GM12891 (cell line): ENCODE measurements around the gene CNTLN.

Source experiments
- DNase-seq: peaks from one replicate; pipeline ENCODE4 v3.0.0; 2011; ENCODE audit warnings: low spot score; ENCODE audit not compliant: insufficient read length
- FAIRE-seq: peaks from 2 replicates; lab custom pipeline; 2011; peaks lifted over from hg19 to GRCh38; lab: Jason Lieb, UNC
- PAX5 ChIP-seq: IDR thresholded peaks from 2 replicates; pipeline ENCODE4 v1.6.1; 2011; ENCODE audit warnings: low read length, moderate library complexity, mild to moderate bottlenecking; ENCODE audit not compliant: insufficient read depth, severe bottlenecking
- POLR2A ChIP-seq: IDR thresholded peaks from 2 replicates; pipeline ENCODE4 v1.6.1; 2011; ENCODE audit warnings: low read depth, low read length, control low read depth
- POLR2AphosphoS5 ChIP-seq: IDR thresholded peaks from 2 replicates; pipeline ENCODE4 v1.6.1; 2011; ENCODE audit warnings: low read depth, low read length, control low read depth
- POU2F2 ChIP-seq: IDR thresholded peaks from 2 replicates; pipeline ENCODE4 v1.6.1; 2011; ENCODE audit warnings: low read depth, mild to moderate bottlenecking, control low read depth, low read length, moderate library complexity
- SPI1 ChIP-seq: IDR thresholded peaks from 2 replicates; pipeline ENCODE4 v1.6.1; 2011; ENCODE audit warnings: low read depth, low read length, control low read depth
- TAF1 ChIP-seq: IDR thresholded peaks from 2 replicates; pipeline ENCODE4 v1.6.1; 2011; ENCODE audit warnings: low read depth, low read length, control low read depth

The CNTLN gene

DNA sequence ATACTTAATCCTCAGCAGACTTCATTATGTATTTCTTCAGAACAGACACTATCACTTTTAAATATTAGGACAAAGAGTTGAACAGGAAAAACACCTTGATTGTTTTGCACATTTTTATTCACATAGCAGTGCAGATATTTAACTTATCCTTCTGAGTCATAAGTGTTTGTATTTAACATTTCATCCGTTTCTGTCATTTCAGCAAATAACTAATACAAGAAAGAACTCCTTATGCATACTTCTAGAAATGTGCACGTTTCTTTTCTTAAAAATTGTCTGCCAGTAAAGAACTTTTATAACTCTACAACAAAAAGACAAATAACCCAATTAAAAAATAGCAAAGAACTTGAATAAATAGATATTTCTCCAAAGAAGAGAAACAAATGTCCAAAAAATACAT, 3.3 kb upstream of the CNTLN start:
- DNase-seq (no peak), FAIRE-seq (no peak)
- TF ChIP-seq POU2F2 (no peak), PAX5 (no peak), POLR2AphosphoS5 (no peak), SPI1 (no peak), POLR2A (no peak), TAF1 (no peak)

DNA sequence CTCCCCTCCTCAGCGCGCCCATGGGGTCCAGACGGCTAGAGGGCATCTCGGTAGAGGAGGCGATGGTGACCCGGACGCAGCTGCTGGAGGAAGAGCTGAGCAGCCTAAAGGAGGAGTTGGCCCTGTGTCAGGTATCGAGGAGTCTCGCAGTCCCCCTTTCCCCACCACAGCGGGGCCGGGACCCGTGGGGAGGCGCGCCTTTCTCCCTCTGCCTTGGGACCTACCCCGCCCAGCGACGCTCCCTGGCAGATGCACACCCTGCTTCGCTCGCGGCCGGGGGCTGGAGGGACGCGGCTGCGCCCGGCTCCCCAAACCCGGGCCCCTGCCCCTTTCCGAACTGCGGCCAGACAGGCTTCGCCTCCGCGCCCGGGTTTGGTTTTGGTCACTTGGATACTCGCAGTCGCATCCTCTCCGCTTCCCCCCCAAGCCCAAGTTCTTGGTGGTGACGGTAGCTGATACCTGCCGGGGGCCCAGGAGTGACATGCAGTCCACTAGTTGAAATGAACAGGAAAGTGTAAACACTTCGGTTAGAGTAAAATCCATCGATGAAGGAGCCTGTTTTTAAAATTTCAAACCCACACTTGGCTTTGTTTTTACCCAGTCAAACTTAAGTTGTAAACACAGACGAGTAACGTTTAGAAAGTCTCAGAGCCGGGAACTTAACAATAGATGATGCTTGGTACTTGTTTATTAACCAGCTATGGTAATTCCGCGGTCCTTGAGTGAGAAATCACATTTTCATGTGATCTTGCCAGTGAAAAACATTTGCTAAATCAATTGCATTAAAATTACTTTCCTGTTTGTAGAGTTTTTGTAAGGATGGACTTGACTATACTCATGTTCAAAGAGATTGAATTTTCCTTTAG, 688 bp downstream of the CNTLN start:
- FAIRE-seq (peak; percentile 52), DNase-seq (peak; percentile 59)
- no peak for TF ChIP-seq SPI1
- TF ChIP-seq POLR2AphosphoS5 = no peak; the same call in none of the 2 replicates
- peak; percentile 39; the same call in 1 of the 2 replicates for TF ChIP-seq POLR2A
- no peak for TF ChIP-seq PAX5
- TF ChIP-seq POU2F2 = no peak
- TF ChIP-seq TAF1 = no peak; the same call in 1 of the 2 replicates

DNA sequence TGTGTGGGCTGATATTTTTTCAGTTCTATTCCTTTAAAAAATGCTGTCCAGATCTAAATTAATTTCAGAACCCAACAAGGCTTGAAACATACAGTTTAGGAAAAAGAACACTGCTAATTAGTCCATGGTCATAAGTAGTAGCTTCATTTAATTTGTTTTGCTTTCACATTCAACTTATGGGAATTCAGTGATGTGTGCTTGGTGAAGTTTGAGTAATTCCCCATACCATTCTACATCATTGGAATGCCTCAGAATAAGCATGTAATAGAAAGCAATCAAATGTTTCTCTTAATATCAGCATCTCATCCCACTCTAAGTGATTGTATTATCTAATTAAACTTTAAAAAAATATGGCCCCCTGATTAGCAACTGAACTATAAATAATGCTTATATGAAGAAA, 2.7 kb downstream of the CNTLN start:
- FAIRE-seq (no peak), DNase-seq (no peak)
- TF ChIP-seq TAF1 = no peak
- TF ChIP-seq SPI1 = no peak
- no peak for TF ChIP-seq POLR2A
- no peak for TF ChIP-seq POU2F2
- TF ChIP-seq PAX5 = no peak
- TF ChIP-seq POLR2AphosphoS5 = no peak

DNA sequence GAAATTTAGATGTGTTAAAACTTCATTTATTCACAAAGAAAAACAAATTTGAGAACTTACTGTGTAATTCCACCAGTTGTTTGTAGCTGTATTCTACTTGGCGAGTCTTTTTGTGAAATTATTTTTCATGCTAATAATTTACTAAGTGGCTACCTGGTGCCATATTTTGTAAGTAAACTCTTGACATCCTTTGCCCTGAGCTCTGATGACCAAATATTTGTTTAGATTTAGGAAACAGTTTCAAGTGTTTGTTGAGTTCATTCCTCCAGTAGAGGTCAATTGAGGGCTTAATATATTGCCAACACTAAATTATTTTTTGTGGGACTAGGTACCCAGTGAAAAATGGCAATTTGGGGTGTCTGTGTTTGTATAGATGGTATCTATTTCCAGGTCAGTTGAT, 3.7 kb downstream of the CNTLN start:
- DNase-seq (no peak), FAIRE-seq (no peak)
- TF ChIP-seq POLR2AphosphoS5 = no peak
- TF ChIP-seq POU2F2 = no peak
- TF ChIP-seq TAF1 = no peak
- no peak for TF ChIP-seq POLR2A
- no peak for TF ChIP-seq SPI1
- no peak for TF ChIP-seq PAX5

DNA sequence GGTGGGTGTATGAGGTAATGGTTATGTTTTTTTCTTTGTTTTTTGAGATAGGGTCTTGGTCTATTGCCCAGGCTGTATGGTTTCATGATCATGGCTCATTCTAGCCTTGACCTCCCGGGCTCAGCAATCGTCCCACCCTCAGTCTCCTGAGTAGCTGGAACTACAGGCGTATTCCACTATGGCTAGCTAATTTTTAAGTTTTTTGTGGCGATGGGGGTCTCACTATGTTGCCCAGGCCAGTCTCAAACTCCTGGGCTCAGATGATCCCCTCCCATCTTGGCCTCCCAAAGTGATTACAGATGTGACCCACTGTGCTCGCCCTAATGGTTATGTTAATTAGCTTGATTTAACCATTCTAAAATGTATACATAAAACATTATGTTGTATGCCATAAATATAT, 5.6 kb downstream of the CNTLN start:
- FAIRE-seq = no peak

DNA sequence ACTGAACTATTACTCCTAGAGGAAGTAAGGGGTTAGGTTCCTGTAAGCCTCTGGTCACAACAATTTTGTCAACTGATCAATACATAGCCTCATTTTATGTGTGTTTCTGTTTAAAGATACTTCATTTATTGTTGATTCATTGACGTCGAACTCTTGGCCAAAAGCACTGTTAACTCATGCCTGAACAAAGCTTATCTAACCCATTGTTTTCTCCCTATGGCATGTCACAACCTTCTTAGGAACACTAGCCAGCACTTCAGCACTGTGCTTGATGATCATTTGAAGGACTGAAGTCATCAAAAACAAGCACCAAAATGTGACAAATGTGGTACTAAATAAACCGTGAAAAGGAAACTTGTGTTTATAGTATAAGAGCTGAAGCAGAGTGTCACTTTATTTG, 13.5 kb downstream of the CNTLN start:
- no peak for TF ChIP-seq POU2F2
- no peak for TF ChIP-seq SPI1
- no peak for TF ChIP-seq POLR2AphosphoS5
- TF ChIP-seq PAX5 = no peak
- no peak for TF ChIP-seq POLR2A
- DNase-seq (no peak), FAIRE-seq (no peak)

More for the DNA sequence above, 5.6 kb downstream of the CNTLN start:
- no peak for DNase-seq
- TF ChIP-seq TAF1 (no peak), POLR2AphosphoS5 (no peak), SPI1 (no peak), PAX5 (no peak), POLR2A (no peak), POU2F2 (no peak)

DNA sequence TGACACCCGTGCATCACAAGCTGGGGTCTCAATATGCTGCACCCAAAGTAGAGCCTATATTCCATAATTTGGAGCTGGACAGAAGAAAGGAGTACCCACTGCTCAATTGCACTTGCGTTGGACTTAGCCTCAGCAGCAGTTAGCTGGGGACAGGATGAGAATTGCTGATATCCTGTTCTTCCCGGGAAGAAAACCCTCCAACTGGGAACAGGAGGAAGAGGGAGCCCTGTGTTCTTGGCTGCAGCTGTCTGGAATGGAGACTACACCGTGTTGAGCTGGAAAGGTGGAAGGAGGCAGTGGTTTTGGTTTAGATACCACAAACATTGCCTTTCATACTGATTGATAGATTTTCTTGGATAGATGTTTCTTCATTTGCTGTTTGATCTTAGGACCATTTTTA, 24.6 kb downstream of the CNTLN start:
- DNase-seq (no peak), FAIRE-seq (no peak)
- TF ChIP-seq TAF1 (no peak), POU2F2 (no peak), PAX5 (no peak)

DNA sequence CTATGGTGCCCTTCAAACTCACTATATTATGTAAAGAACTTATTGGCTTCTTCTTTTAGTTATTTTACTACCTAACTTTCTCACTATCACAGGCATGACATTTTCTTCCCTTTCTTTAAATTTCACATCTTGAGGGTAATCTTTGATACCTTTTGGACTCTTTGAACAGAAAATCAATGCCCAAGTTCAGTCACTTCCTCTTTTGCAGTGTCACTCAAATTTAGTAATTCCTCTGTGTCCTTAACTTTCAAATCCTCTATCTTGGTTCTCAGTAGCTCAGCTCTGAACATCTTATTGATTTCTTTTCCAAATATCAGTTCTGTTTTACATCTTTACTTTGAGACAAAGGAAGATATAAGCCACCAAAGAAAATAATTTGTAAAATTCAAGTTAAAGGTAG, 25.5 kb downstream of the CNTLN start:
- peak; percentile 96 for TF ChIP-seq SPI1
- no peak for TF ChIP-seq POU2F2
- FAIRE-seq = no peak

DNA sequence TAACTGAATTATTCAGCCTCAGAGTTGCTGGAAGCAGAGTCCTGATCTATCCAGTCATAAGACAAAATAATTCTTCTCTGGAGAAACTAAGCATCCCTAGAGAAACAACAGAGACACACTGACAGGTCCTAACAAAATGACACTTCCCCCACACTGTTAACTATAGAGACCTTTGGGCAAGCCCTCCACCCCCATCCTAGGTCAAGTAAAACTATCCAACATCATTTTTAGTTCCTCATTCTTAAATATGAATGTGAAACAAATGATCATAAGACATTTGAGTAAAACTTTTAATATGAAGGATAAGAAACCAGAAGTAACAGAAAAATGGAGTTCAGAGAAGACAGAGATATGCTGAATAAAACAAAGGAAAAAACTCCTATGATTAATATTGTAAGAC, 30.9 kb downstream of the CNTLN start:
- no peak for FAIRE-seq
- TF ChIP-seq TAF1 (no peak), POU2F2 (no peak), POLR2A (no peak), SPI1 (no peak), POLR2AphosphoS5 (no peak), PAX5 (no peak)
- DNase-seq = no peak

More for the DNA sequence above, 25.5 kb downstream of the CNTLN start:
- DNase-seq = no peak

DNA sequence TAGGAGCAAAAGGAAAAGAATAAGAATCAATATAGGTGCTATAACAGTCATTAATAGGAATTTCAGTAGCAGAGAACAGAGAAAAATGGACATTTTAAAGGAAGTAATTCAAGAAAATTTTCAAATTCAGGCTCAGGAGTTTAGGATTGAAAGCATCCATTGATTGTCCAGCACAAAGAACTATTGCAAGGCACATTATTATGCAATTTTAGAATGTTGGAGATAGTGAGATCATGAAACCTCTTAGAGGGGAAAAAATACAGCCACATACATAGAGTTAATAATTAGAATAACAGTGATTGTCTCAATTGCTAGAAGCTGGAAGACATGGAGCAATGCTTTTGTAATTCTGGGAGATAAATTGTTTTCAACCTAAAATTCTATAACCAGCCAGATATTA, 31.5 kb downstream of the CNTLN start:
- no peak for TF ChIP-seq PAX5
- no peak for TF ChIP-seq SPI1
- TF ChIP-seq TAF1 = no peak
- no peak for TF ChIP-seq POLR2AphosphoS5
- TF ChIP-seq POLR2A = no peak
- TF ChIP-seq POU2F2 = no peak
- DNase-seq (no peak), FAIRE-seq (no peak)
